Activated gamma-delta T cell (primary cell): ENCODE measurements around the gene GRAP.

ENCODE experiments used
- DNase-seq: peaks from one replicate; lab custom pipeline; 2025; lab: John Stamatoyannopoulos, UW

The GRAP gene

DNA sequence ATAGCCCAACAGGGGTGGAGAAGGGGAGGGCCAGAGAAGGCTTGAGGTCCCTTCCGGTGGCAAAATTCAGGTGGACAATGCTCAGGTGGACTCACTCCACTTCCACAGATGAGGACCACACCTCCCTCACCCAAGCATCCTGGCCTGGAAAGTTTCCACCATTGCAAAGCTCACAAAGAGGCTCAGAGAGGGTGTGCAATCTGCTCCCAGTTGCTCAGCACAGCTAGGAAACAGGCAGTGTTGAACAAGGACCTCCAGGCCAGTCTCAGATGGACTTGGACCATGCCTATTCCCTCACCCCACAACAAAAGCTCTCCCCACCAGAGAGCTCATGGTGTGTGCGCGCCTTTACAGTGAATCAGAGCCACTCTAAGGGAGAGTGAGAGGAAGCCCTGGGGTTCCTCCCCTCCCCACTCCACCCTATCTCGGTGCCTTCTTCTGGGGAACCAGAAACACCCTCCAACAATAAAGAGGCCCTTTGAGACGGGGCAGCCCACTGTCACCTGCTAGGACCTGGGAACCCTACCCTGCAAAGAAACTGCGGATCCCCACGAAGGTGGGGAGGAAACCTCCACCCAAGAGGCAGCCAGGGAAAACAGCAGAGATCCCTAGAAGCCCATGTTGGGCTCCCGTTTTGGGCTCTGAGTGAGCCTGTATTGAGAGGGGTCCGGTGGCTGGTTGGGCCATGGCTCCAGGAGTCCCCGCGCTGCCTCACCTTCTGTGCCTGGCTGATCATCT, 43.8 kb downstream of the GRAP start:
- no peak for DNase-seq

DNA sequence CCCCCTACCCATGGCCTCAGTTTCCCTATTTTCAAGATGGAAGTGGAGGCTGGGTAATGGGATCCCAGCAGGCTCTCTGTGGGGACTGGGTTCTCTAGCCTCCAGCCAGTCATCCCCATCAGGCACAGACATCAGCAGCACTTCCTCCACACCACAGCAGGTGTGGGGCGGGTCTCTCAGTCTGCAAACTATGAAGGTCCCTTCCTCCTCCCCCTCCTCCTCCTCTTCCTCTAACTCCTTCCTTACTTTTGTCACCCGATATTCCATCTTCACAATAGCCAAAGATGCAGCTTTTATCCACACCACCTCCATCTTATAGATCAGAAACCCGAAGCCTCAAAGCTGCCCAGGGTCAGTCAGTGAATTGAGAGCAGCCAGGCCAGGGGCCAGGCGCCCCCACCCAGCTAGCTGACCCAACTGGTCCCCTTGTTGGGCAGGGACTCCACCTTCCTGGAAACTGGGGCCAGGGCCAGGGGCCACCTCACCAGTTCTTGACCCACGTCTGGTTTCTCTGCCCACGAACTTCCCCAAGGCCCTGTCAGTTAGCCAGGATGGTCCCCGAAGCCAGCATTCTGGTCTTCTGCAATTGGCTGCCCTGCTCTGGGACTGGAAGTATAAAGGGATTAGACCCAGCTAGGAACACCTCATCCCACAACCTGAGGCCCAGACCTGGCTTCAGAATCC, 44.7 kb downstream of the GRAP start:
- DNase-seq, result no peak

DNA sequence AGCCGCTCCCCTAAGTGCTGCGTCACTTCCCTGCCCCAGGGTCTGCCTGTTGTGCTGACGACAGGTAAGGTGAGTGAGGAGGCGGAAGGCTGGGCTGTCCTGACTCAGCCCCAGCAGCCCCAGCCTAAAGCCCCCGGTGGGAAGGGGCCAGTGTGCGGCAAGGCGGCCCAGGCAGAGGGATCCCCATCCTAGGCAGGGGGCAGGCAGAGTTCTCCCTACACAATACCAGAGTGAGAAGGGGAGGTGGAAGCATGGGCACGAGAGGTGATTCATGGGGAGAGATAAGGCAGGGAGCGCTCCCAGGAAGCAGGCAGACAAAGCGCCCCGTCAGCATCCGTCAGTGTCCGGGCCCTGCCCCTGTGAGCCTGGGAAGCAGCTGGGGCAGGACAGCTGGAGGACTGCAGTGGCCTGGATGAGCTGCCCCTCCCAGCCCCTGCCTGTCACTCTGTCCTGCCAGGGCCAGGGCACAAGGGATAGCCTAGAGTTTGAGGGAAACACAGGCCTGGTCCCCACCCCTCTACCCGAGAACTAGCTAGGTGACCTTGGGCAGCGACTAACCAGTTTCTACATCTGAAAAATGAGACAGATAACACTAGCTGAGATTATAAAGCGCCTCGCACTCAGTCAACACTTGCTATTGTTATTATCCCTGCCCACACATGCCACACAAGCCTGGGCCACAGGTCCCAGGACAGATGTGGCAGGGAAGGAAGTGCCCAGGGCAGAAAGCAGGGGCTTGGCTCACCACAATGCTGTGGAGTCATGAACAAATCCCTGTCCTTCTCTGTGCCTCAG, 46.0 kb downstream of the GRAP start:
- no peak for DNase-seq

DNA sequence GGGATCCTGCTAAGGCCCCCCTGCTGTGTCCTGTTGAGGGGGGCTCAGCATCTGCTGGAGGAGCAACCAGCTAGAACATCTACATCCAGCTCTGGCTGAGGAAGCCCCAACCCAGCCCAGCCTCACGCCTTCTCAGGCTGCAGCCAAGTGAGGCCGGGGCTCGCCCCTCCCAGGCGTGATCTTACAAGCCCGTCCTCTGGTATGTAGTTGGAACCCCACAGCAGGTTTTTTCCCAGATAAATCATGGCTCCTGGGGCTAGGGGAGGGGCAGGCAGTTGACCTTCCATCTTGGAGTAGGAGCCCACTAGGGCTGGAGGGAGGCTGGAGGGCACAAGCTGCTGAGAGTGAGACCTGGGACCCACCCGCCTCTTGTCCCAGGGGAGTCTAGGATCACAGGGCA, 46.8 kb downstream of the GRAP start:
- no peak for DNase-seq

DNA sequence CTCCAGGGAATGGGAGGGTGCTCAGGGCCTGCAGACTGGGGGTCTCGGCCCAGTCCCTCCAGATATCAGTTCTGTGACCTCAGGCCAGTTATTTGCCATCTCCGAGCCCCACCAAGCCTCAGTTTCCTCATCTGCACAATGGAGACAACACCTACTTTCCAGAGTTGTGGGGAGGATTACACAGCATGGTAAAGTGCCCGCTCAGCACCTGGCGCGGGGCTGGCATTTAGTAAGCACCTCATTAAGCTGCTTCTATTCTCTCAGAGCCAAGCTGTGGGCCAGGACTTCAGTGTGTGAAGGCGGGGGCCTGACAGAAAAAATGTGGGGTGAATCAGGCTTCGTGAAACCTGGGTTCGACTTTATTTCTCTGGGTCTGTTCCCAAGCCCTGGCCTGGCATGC, 47.4 kb downstream of the GRAP start:
- DNase-seq, result no peak

DNA sequence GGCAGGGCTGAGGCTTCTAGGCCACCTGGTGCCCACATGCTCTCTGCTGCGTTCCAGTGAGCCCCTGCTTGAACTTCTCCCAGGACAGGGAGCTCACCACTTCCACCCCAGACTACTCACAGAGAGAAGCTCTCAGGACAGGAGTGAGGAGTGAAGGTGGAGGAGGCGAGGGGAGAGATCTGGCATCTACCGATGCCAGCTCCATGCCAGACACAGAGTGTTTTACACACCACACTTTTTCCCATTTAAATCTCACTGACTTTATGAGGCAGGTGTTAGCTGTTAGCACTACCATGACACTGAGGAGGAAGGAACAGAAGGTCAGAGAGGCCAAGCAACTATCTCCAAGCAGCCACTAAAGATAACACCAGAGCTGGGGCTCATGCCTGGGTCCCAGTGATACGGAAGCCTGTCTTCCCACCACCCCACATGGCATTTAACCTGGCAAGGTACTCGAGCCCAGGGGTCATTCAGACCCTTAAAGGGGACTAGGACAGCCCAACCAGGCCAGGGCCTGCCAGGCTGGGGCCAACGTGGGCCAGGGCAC, 49.0 kb downstream of the GRAP start:
- no peak for DNase-seq

DNA sequence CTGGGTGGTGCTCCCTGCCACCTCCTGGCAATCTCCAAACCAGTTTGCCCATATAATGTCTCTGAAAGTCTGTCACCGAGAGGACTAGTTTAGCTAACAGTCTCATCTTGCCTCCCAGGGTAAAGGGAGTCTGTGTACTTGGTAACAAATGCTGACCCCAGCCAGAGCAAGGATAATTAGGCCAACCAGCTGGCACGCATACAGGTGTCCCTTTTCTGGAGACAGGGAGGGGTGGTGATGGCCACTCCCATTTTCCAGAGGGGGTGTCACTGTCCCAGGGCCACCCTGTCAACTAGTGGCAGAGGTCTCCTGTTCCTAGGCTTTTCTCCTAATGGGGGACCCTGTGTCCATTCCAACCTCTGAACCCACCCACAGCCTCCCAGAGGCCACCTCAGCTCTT, 50.3 kb downstream of the GRAP start:
- DNase-seq, result no peak

DNA sequence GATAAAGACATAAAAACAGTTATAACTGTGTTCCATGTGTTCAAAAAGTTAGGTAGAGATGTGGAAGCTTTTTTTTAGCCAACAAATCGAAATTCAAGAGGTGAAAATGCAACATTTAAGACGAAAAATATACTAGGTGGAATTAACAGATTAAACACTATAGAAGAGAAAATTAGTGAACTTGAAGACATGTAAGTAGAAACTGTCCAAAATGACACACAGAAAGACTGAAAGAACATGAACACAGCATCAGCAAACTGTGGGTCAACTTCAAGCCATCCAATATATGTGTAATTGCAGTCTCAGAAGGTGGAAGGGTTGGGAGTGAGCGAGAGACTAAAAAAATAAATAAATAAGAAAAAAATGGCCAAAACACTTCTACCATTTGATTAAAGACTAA, 51.5 kb downstream of the GRAP start:
- DNase-seq, result no peak

DNA sequence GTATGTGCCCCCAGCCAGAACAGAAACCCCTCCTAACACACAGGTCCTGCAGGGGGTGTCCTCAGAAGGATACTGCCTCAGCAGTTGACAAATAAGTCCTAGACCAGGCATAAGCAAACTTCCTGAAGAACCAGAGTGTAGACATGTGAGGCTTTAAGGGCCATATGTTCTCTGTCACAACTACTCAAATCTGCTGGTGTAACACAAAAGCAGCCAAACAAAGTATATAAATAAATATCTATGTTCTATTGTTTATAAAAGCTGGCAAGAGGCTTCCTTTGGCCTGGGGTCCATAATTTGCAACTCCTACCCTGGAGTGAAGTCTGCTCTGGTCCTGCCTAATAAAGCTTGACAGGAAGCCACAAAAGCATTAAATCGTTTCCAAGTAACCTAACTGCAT, 52.1 kb downstream of the GRAP start:
- no peak for DNase-seq

DNA sequence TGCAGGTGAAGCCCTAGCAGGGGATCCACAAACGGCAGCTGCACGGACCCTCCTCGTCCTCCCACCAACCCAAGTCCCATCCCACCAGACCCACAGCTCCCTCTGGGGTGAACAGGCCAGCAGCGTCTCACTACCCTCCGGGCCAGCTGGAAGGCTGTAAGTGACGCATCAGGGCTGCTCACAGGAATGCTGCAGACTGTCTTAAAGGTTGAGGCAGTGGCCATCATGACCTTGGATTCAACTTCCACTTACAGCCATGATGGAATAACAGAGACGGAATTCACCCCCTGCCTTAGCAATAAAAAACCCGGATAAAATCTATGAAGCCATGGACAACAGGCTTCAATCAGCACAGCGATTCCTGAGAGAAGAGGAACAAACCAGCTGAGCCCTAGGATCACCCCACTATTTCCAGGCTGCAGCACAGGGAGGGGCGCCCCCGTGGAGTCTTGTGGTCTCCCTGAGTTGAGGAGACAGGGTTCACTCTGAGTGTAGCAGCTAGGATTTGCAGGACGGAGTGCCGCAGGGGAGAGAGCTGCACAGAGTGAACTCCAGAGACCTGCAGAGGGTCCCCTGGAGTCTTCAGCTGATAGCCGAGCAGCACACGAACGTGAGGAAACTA, 52.7 kb downstream of the GRAP start:
- no peak for DNase-seq

DNA sequence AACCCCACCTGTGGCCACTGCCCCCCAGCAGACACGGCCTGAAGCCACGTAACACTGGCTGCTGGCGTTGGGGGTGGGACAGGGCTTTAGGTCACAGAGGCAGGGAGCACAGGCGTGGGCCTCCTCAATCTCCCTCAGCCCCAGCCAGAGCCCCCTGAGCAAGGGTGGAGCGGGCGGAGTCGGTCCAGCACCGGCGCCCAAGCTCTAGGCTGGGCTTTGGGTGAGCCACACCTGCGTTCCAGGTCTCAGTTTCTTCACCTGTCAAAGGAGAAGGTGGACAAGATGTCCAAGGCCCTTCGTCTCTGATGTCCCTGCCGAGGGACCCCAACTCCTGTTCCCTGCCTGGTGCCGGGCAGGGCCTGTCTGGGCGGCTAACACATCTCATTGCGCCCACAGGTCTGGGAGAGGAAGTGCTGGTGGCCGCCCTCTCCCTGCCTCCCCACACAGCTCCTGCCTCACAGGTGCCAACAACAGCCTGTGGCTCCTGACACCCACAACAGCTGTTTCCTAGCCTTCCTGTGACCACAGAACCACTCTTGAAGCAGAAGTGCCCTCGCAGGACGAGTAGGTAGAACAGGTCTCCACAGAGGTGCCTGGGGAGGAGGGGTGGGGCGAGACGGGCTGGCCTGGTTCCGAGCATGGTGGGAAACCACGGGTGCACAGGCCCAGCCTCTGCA, 54.2 kb downstream of the GRAP start:
- DNase-seq, result peak; percentile 44

DNA sequence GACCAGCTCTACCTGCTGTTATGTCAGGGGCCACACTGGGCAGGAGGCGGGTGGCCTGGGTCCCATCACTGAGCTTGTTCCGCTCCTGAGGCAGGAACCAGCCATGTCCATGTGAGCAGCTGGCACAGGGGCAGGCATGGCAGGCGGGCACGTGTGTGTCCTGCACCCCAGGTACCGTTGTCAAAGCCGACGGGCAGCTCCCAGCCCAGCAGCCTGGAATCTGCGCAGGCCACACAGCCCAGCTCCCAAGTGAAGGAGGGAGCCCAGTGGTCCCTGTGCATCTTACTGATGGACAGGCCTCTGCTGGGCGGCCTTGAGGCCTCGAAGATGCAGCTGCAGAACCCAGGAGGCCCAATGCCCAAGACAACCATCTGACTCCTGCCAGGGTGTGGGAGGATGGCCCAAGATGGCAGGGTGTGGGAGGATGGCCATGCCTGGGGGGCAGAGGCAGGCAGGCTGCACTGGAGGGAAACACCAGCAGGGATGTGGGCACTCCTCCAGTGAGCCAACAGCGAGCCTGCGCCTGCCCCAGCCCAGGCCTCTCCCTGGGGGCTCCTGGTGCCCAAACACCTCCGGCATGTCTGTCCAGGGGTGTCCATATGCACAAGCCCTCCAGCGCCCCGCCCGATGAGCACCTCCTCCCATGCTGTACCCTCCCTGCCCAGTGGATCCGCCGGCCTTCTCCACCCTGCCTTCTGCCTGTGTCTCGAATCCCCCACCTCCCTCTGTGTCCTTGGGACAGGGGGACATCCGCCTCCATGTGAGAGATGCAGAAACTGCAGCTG, 55.0 kb downstream of the GRAP start:
- no peak for DNase-seq

DNA sequence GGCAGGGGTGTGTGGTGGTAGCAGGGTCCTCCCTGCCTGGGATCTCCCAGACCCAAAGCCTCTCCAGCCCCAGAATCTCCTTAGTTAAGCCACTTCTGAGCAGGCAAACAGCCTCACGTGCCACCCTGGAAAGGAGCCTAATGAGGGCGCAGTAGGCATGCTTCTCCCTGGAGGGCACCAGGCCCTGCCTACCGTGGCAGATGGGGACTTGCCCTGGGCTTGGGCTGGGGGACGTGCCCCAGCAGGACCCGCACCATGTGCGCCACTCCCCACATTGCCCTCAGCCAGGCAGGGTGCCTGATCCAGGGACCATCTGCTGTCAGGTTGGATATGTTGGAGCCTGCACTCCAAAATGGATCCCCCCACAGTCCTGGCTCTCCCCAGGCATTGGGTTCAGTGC, 56.4 kb downstream of the GRAP start:
- no peak for DNase-seq

DNA sequence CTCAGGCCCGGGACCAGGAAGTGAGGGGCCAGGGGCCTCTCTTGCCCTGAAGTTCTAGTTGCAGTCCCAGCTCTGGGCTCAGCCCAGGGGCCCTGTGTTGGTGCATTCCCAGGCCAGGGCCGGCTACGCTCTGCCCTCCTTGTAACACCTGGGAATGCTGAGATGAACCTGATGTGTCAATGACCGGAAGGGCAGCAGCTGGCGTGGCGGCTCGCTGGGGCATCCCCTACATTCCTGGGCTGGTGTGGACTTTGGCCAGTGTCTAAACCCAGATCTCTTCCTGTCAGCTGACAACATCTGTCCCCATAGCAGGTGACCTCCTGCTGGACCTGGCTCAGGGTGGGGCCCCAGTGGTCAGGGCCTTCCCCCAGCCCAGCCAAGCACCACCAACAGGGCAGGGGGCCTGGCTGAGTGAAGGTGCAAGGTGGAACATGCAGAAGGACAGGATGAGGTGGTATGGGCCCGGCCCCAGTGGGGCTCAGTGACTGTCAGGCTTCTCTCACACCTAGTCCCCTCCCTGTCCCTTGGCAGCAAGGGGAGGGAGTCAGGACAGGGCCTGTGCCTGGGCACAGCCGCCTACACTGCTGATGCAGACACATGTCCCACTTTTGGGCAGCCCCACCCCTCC, 58.1 kb downstream of the GRAP start:
- no peak for DNase-seq

DNA sequence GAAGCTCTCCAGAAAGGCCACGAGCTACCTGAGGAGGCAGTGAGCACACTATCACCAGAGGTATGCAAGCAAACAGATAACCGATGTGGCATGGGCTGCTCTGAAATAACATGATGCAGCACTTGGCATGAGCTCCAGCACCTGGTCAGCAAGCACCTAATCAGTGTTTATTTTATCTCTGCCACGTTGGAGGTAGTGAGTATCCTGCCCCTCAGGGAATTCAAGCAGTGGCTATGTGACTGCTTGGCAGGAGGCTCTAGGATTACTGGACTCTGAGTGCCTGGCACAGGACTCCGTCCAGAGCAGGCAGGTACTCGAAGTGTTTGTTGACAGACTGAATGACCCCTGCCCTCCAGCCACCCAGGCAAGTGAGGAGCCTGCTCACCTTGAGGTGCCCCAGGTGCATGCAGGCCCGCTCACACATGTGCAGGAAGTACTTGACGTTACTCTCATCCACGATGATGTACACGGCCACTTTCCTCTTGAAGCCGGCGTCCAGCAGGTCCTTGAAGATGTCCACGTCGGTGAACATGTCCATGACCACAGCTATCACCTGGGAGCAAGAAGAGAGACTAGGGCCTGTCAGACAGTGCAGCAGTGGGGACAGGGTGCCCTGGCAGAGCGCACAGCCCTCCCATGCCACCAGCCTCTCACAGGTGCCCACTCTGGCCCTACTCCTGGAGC, 58.8 kb downstream of the GRAP start:
- no peak for DNase-seq

DNA sequence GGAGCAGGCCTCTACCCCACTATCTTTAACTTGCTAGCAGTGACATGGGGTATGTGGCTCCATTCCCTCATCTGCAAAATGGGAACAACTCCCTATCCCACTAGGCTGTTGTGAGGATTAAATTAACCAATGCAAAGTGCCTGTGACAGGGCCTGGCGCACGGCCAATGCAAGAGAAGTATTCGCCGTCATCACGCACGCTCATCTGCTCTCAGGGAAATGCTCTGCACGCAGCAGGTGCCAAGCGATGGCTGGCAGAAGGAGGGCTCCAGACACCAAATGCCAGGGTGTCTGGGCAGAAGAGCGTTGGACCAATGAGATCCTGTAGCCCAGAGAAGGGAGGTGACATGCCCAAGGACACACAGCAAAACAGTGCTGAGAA, 59.5 kb downstream of the GRAP start:
- no peak for DNase-seq

DNA sequence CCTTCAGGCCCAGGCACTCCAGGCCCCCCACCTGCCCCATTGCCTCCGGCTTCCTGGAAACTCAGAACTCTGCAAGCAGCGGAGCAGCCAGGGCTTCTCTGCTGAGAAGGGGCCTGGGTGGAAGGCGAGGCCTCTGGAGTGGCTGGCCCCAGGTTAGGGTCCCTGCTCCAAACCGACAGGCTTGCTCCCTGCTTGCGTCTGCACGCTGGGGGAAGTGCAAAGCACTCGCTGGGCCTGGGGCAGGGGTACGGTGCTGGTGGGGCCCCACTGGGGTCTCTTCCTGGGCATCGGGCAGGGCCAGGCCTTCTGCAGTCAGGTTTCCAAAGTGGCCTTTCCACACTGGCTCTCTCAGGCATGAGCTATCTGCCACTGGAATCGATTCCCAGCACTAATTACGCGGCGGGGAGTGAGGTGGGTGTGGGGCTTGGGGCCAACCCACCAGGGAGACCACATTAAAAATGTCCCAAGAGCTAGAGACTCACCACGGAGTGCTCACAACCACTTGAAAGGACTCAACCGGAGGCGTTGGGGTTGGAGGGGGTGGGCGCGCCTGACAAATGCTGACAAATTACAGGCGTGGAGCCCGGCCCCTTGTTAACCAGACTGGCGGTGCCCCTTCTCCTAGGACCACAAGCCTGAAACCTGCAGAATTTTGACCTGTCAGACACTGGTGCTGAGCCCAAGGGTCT, 60.1 kb downstream of the GRAP start:
- no peak for DNase-seq

DNA sequence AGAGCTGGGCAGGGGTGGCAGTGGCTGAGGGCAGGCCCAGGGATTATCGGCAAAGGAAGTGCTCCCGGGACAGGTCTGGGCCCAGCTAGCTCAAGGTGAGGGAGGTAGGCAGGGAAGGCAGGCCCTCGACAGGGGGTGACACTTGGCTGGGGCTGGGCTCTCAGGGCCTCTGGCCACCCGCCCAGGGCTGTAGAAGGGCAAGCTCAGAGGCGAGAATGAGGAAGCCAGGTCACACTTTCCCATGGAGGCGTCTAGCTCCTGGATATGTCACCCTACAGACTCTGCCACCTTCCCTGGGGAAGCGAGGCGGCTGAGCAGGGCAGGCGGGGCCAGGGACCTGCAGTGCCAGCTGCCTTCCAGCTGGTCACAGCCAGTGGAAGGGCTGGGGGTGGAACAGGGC, 61.3 kb downstream of the GRAP start:
- DNase-seq, result no peak
